K562 (cell line): ENCODE results near the gene LRRC51. TPM values are rescaled to one million over a fixed set of nuclear protein-coding genes. Genes with fewer than 3 reads are reported as not detected.
"Not testable (repeated sequence)": the region's sequence is repeated elsewhere in the genome, so short reads cannot be mapped to it uniquely, and the experiment has no call there.

Experiments
- ATAC-seq: fragments of 200-7000 bp; cut with Tn5 transposase; 3 replicates; pipeline ENCODE4 v1.9.1; 2020; ENCODE audit warnings: moderate library complexity
- BruUV-seq: library from RNA; stranded (reverse); fragments of 400-500 nt; replicated peaks from 2 replicates; lab custom pipeline; 2021; lab: Mats Ljungman, UMichigan
- CTCF ChIA-PET: fragments of 300-600 bp; formaldehyde crosslinking; extraction: SDS; loops from one replicate; lab custom pipeline; 2021; ENCODE audit warnings: low intra/inter-chr PET ratio; lab: Yijun Ruan, JAX
- POLR2A ChIA-PET: fragments of 300-600, 350-650 bp; sonication (Branson Sonifier 250); formaldehyde crosslinking; extraction: SDS; loops from one replicate; lab custom pipeline; 2021; ENCODE audit warnings: antibody characterized with exemption, inconsistent platforms; lab: Yijun Ruan, JAX
- DNase-seq, 4 experiments: peaks; one replicate each; pipeline versions ENCODE4 v3.0.0 to v3.0.0-alpha.2; 2011 to 2018; ENCODE audit warnings: low spot score in 3 of 4, mixed read lengths in 3 of 4; ENCODE audit errors: extremely low read depth in 1 of 4
- FAIRE-seq: peaks from 2 replicates; lab custom pipeline; 2011; peaks lifted over from hg19 to GRCh38; lab: Jason Lieb, UNC
- H2AFZ ChIP-seq: 2 replicates; pipeline ENCODE4 v1.6.0; 2011; ENCODE audit warnings: low read depth, low read length, control low read depth, inconsistent platforms
- H3K27ac ChIP-seq: fragments of 200-600 bp; 3 replicates; pipeline ENCODE4 v1.8.0; 2011; ENCODE audit warnings: low read depth, mild to moderate bottlenecking, control low read depth, inconsistent platforms, low read length, moderate library complexity, mixed read lengths; ENCODE audit errors: extremely low read depth
- H3K27me3 ChIP-seq, 2 experiments: fragments of 300-600 bp in 1 of 2; 2 replicates in 1 of 2; 3 replicates in 1 of 2; pipeline versions ENCODE4 v1.6.0 to v1.8.0; 2011; ENCODE audit warnings: inconsistent platforms in 2 of 2, low read length in 2 of 2, mild to moderate bottlenecking in 1 of 2, mixed read lengths in 1 of 2, moderate library complexity in 1 of 2; ENCODE audit not compliant: control insufficient read depth in 2 of 2, insufficient read depth in 2 of 2
- H3K36me3 ChIP-seq: fragments of 300-600 bp; 3 replicates; pipeline ENCODE4 v1.8.0; 2011; ENCODE audit warnings: mild to moderate bottlenecking, low read length, inconsistent platforms; ENCODE audit not compliant: control insufficient read depth, insufficient read depth
- H3K4me1 ChIP-seq, 2 experiments: fragments of 200-600 bp in 1 of 2; replicated peaks in 1 of 2; 2 replicates in 1 of 2; 3 replicates in 1 of 2; pipeline versions ENCODE4 v1.5.1 to v1.8.0; 2011; ENCODE audit warnings: inconsistent platforms in 2 of 2, low read length in 2 of 2, mild to moderate bottlenecking in 1 of 2, mixed read lengths in 1 of 2, moderate library complexity in 1 of 2; ENCODE audit not compliant: control insufficient read depth in 2 of 2, insufficient read depth in 2 of 2
- H3K4me2 ChIP-seq: 2 replicates; pipeline ENCODE4 v1.6.1; 2011; ENCODE audit warnings: low read length, control low read depth, inconsistent platforms, mixed read lengths; ENCODE audit not compliant: insufficient read depth
- H3K4me3 ChIP-seq: fragments of 200-600 bp; sonication (generic), shearing (Covaris generic); 2 replicates; pipeline ENCODE4 v1.5.1; 2016; ENCODE audit warnings: control low read depth, inconsistent platforms
- H3K79me2 ChIP-seq: fragments of 200-600 bp; 3 replicates; pipeline ENCODE4 v1.8.0; 2011; ENCODE audit warnings: low read length, inconsistent platforms; ENCODE audit not compliant: control insufficient read depth, insufficient read depth
- H3K9ac ChIP-seq, 2 experiments: 2 replicates each; pipeline versions ENCODE4 v1.6.0 to v1.6.1; 2011; ENCODE audit warnings: low read depth in 2 of 2, low read length in 2 of 2, control low read depth in 1 of 2, inconsistent platforms in 1 of 2, mild to moderate bottlenecking in 1 of 2, mixed read lengths in 1 of 2; ENCODE audit not compliant: insufficient read depth in 1 of 2
- H3K9me1 ChIP-seq: one replicate; pipeline ENCODE4 v1.6.0; 2011; ENCODE audit warnings: inconsistent platforms, mild to moderate bottlenecking, low read length, moderate library complexity; ENCODE audit not compliant: control insufficient read depth, insufficient read depth
- H3K9me3 ChIP-seq: replicated peaks from 2 replicates; pipeline ENCODE4 v1.5.1; 2011; ENCODE audit warnings: low read depth, low read length, inconsistent platforms; ENCODE audit not compliant: control insufficient read depth, insufficient read depth
- H4K20me1 ChIP-seq: replicated peaks from 2 replicates; pipeline ENCODE4 v1.6.1; 2011; ENCODE audit warnings: low read length, inconsistent platforms, mixed read lengths; ENCODE audit not compliant: control insufficient read depth, insufficient read depth
- POLR2H ChIP-seq: IDR thresholded peaks from 2 replicates; pipeline ENCODE4 v1.6.1; 2016; ENCODE audit warnings: missing genetic modification characterization, low read depth, mild to moderate bottlenecking, control low read depth, missing compliant biosample characterization, moderate library complexity
- RBM17 ChIP-seq: fragments of 200-400 bp; formaldehyde crosslinking; IDR thresholded peaks from 2 replicates; pipeline ENCODE4 v1.6.1; 2017; ENCODE audit warnings: low read depth, mild to moderate bottlenecking, low read length, borderline replicate concordance
- RBM34 ChIP-seq: fragments of 200-400 bp; formaldehyde crosslinking; IDR thresholded peaks from 2 replicates; pipeline ENCODE4 v1.6.1; 2018; ENCODE audit warnings: low read length, borderline replicate concordance; ENCODE audit not compliant: insufficient read depth
- WGBS: fragments of 100-300 bp; shearing (Covaris generic); methylation state at CpG from one replicate; pipeline ENCODE4 v1.1.6; 2016; ENCODE audit warnings: low coverage, mixed read lengths; ENCODE audit not compliant: insufficient coverage; ENCODE audit errors: missing lambda C conversion rate; 5-methylcytosine and 5-hydroxymethylcytosine counted together
- in situ Hi-C: fragments of 300-500 bp; cut with MboI; formaldehyde crosslinking; loops from 4 replicates; pipeline ENCODE4 v1.15.0; 2018; ENCODE audit warnings: inconsistent platforms, mixed read lengths
- intact Hi-C: fragments of 100-400 bp; cut with micrococcal nuclease; formaldehyde crosslinking; loops from 2 replicates; pipeline ENCODE4 v1.14.2; 2022
- polyA plus RNA-seq, 8 experiments: library from polyadenylated mRNA; depleted of rRNA in 4 of 8; stranded (reverse) in 5 of 8; unstranded in 3 of 8; fragments of >200 nt; fragmentation: Nextera tagmentation in 2 of 8; fragmentation: Illumina TruSeq in 1 of 8; extraction: Ambion mirVana in 2 of 8; extraction: Trizol in 1 of 8; gene quantifications; 2 replicates each; pipeline versions ENCODE4 v1.2.1 to v1.2.3, GENCODE V29; 2011 to 2014; ENCODE audit warnings: inconsistent platforms in 1 of 8, missing spikeins in 1 of 8
- total RNA-seq, 7 experiments: library from RNA; depleted of rRNA in 6 of 7; stranded (reverse); fragments of >200 nt in 6 of 7; fragmentation: Illumina TruSeq in 2 of 7; extraction: Trizol in 2 of 7; gene quantifications; 2 replicates each; pipeline versions ENCODE4 v1.2.1 to v1.2.3, GENCODE V29; 2011 to 2021; ENCODE audit warnings: low replicate concordance in 1 of 7

LRRC51 gene
- total and polyA plus RNA-seq, 9 of the 15 experiments (the other 6 are each of a cell fraction or from before 2014, with no cell fraction given): 4.7 to 10.6 (median 5.6) TPM

GRCh38 chr11:72132646-72133045 lies 52.0 kb downstream of the LRRC51 start:
- no TSS peak for BruUV-seq
- Histone ChIP-seq H3K36me3 (no peaks in the 10 kb centered on the region), H3K4me2 (no peak overlapping the region), H3K27me3 (no peaks in the 10 kb centered on the region), H3K4me1 (peaks cover 0 to 6% of the 10 kb centered on the region in 2 experiments; a peak in 1 of 5 replicates), H3K4me3 (no peak overlapping the region), H4K20me1 (no peaks in the 10 kb centered on the region), H3K27ac (no peak overlapping the region), H3K79me2 (no peaks in the 10 kb centered on the region), H3K9me3 (no peaks in the 10 kb centered on the region; the same call in 1 of the 2 replicates), H3K9me1 (no peaks in the 10 kb centered on the region), H2AFZ (no peak overlapping the region), H3K9ac (no peak overlapping the region)
- intact Hi-C loops (no loop called here), in situ Hi-C loops (no loop called here)
- 52% methylated on average over 2 of the region's 2 CpGs for WGBS
- ChIA-PET POLR2A (interaction anchor here (0.7 kb wide), 1 partner anchor 152 kb away, joined by 3 read pairs; no protein-coding TSS in a partner anchor), CTCF (no interaction called here)
- FAIRE-seq: no peak
- ATAC-seq: no peak
- no peak for DNase-seq
- TF ChIP-seq POLR2H (tag) (no peak), RBM17 (no peak), RBM34 (no peak)

DNA sequence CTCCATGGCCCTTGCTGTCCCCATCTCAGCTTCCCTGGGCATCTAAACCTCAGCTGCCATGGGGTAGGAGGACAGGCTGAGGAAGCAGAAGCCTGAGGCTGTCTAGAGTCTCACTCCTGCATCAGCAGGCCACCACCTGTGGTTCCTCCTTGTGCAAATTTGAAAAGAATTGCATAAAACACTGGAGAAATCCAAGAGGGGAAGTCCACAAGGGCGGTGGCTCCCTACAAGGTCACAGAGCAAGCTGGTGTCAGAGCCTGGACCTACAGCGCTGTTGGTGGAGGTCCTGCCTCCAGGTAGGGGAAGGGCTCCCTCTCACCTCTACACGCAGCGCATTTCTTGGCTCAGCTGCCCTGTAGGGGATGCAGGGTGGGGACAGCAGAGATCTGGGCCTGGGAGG lies 54.8 kb downstream of the LRRC51 start, which contains the start of gene FOLR3:
TSS of gene FOLR3 (plus strand) at position 253 of the 400 bp plus-strand sequence. CDS start 228 bp downstream, outside the sequence.
- H3K36me3 ChIP-seq, H2AFZ ChIP-seq, DNase-seq, H3K27me3 ChIP-seq, H3K79me2 ChIP-seq, CTCF ChIA-PET, H3K9me3 ChIP-seq, H3K4me3 ChIP-seq, H3K9ac ChIP-seq, FAIRE-seq, H3K4me1 ChIP-seq, BruUV-seq, H3K9me1 ChIP-seq, intact Hi-C loops, H3K4me2 ChIP-seq, H3K27ac ChIP-seq, ATAC-seq, H4K20me1 ChIP-seq, in situ Hi-C loops: not testable (repeated sequence)
- 63% methylated on average over 4 of the region's 4 CpGs for WGBS
- POLR2A ChIA-PET: interaction anchor here (1.1 to 2.0 kb wide), 2 partner anchors 10 to 13 kb away, joined by 3 to 7 read pairs; no protein-coding TSS in a partner anchor
